ENCODE measurements around the gene KLHL5.
A peak's percentile ranks its signal among the peaks of the same experiment; 100 is the strongest.

The KLHL5 gene

DNA sequence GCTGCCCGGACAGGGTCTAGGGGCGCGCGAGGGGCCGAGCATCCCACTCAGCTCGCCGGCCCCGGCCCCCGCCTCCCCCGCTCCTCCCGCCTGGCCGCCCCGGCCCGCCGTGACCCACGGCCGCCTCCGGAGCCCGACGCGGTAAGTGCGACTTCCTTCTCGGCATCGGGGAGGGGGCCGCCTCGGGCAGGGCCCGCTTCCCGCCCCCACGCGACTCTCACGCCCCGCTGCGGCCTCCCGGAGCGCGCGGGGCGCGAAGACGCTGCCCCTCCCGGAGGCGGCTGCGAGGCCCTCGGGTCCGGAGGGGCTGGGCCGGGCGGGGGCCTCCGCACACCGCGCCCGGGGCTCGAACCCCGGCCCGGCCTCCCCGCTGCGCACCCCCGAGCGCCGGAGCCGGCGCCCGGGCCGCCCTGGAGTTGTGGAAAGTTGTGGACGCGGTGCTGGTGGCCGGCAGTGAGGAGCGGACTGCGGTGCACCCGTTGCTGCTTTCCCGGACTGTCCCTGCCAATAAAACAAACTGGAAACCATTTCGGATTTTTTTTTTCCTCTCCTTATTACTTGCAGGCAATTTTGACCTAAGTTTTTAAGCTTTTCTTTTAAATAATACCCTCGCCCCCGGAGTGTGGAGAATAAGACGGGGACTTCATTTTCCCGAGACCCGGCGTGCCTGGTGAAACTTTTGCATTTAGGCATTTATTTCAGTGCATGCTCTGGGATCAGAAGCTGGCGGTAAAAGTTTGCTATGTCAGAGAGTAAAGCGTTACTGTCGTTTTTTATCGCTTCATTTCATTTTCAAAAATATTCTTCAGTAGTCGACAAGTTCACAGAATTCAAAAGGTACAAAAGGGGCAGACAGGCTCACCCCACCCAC lies 16.8 kb upstream of the KLHL5 start:
- peak; percentile 58 for DNase-seq

DNA sequence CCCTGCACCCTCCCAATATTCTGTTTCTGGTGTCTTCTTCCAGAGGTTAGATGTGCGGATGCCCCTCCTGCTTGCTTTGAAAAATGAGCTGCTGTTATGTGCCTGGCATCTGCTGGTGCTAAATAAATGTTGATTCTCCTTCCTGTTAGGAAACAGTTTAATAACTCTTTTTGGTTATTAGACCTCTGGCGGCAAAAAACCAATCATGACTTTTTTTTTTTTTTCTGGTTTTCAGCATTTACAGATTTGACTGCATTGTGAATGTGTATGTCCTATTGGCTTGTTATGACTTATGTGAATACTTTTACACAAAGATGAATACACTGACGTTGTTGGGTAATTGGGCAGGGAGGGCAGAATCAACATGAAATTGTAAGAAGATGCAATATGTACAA lies 16.2 kb upstream of the KLHL5 start:
- peak; percentile 20 for DNase-seq

DNA sequence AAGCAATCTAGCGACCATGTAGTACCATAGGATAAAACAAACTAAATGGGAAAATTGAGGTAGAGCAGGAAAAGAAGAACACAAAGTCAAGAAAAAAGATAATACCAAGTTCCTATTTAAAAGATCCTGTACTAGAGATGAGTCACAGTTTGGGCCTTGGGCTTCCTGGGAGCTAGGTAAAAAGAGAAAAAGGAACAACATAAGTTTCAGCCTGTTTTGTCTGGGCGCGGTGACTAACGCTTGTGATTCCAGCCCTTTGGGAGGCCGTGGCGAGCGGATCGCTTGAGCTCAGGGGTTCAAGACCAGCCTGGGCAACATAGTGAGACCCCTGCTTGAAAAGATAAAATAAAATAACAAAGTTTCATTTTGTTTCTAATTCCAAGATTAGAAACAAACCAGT lies 15.8 kb upstream of the KLHL5 start:
- DNase-seq = peak; percentile 15

DNA sequence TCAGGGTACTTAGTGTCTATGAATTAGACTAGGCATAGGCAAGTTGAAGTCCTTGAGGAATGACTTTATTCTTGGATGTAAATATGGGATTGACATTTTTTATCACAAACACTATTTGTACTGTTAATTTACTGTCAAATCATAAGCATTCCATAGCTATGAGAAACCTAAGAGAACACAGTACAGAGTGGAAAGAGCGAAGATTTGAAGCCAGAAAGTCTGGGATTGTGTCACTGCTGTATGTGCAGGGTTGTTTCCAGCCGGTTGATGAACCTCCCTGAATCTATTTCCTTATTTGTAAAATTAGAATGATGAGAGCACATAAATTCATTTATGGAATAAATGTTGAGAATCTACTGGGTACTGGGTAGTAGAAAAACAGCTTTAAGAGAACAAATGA lies 14.4 kb upstream of the KLHL5 start:
- no peak for DNase-seq

DNA sequence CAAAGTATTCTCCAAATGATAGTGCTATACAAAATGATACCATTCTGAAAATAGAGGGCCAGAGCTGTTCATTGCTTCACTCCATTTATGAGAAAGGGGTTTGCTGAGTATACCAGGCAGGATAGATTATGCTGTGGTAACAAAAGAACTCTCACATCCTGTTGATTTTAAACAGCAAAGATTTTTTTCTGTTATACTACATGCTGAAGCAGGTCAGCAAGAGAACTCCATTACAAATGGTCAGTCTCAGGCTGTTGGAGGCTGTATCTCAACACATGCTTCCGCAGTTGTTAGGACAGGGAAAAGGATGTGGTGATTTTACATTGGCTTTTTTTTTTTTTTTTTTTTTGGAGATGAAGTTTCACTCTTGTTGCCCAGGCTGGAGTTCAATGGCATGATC lies 13.7 kb upstream of the KLHL5 start:
- DNase-seq = no peak

DNA sequence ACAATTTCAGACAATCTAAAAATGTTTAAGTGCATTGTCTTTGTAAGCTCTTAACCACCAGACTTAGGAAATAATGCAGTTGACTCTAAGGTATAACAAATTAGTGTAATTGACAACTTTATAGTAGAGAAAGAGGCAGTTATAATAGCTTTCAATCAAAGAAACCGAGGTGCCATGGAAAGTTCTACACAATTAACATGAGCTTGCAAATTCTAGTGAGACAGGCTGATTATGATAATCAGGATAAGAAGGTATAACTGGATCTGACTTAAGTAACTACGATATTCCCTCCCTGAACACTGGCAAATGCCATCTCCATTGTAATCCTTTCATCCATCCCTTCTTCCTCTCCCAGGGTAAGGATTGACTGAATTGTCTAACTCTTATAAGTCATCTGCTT lies 11.4 kb upstream of the KLHL5 start:
- no peak for DNase-seq

DNA sequence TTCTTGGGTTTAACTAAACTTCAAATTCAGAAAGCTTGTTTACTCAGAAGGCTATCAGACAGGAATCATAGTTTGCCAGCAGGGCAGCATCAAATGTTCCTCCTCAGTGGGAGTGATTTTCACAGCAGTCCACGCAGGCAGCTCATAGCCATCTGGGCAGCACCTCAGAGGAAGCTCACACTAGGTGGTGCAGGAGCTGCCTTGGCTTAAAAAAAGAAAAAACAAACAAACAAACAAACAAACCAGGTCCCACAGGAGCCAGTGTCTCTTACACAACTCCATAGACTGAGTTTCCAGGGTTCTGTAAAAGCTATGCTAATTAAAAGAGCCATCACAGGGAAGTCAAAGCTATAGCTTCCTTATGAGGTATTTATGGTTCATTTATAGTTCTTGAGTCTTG lies 10.5 kb upstream of the KLHL5 start:
- no peak for DNase-seq

DNA sequence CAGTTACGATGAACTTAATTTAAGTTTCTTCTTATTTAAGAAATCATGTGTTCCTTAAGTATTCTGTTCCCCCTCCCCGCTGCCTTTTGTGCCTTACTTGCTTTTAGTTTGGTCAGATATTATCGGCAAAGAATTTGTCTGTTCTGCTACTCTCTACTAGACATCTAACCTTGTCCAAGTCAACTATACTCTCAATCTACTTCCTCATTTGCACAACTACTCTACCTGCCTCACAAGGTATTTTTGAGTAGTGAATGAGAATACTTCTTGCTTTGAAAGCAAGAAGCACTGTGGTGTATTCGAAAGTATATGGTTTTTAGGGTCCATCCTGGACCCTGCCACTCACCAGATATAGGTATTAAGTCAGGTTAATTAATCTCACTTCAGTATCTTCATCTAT lies 8.0 kb upstream of the KLHL5 start:
- DNase-seq = no peak

DNA sequence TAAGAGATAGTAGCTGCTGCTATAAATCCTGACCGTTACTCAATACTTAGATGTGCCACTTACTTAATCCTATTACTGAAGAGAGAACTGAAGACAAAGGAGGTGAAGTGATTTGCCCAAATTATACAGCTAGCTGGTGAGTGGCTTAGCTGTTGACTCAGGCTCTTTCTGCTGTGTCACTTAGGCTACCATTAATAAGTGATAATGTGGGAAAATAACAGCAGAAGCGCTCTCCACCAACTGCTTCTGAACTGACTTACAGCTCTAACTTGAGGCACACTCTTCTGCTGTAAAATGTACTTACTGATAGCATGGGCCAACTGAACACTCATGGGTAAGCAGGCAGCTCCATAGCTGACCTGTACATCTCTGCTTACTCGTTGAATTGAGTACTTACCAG lies 7.5 kb upstream of the KLHL5 start:
- DNase-seq = no peak

DNA sequence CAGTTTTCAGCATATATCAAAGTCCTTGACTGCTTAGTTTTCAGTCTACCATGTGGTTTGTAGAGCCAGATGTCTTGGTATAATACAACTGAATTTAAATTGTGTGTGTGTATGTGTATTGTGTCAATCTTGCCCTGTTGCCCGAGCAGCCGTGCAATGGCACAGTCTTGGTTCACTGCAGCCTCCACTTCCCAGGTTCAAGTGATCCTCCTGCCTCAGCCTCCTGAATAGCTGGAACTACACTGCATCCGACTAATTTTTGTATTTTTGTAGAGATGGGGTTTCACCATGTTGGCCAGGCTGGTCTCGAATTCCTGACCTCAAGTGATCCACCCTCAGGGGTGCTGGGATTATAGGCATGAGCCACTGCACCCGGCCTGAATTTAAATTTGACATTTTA lies 6.0 kb upstream of the KLHL5 start:
- DNase-seq = no peak

DNA sequence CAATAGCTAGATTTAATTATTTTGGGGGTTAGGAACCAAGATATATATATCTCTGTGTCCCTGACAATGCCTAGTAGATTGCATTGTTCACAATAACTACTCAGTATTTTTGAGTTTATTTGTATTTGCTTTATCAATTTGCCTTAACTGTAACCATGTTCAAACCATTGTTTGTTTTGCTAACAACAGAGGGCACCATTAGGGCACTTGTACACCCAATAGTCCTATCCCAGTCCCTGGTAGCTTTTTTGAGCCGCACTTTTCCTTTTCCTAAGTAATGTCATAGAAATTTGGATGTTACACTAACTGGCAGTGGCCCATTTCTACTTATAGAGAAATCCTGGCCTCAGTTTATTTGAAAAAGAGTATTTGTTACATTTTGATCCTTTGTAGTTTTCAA lies 575 bp upstream of the KLHL5 start:
- no peak for DNase-seq

DNA sequence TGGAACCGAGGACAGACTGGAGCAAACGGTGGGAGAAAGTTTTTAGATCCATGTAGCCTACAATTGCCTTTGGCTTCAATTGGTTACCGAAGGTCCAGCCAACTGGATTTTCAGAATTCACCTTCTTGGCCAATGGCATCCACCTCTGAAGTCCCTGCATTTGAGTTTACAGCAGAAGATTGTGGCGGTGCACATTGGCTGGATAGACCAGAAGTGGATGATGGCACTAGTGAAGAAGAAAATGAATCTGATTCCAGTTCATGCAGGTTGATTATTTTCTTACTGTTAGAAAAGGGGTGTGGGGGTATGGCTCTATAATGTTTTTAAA lies 702 bp downstream of the KLHL5 start:
- no peak for DNase-seq

DNA sequence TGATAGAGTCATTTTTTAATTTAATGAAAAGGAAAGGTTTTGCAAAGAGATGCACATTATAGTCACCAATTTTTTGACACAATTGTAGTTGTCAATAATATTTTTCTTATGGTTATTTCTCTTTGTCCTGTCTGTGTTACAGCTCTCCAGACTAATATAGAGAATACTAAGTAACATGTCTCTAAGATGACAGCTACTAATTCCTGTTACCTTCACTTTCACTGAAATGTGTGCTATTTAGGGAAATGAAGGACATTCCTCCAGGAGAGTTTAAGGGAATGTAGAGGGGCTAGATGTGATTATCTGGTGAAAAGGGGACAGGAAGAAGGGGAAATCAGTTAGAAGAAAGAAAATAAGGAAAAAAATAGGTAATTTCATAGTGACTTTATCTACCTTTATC lies 1.4 kb downstream of the KLHL5 start:
- no peak for DNase-seq

DNA sequence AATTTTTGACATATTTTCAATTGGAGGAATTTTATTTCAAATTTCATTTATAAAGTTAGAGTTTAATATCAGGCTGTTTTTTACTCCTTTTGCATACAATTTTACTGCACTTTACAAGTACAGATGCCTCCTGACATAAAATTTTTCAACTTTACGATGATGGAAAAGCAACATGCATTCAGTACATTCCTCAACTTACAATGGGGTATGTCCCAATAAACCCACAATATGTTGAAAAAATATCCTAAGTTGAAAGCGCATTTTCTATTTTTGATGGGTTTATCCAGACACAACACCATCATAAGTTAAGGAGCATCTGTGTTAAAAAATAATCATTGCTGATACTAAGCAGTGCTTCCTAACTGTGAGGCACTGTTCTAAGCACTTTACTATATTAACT lies 4.3 kb downstream of the KLHL5 start:
- DNase-seq = no peak

DNA sequence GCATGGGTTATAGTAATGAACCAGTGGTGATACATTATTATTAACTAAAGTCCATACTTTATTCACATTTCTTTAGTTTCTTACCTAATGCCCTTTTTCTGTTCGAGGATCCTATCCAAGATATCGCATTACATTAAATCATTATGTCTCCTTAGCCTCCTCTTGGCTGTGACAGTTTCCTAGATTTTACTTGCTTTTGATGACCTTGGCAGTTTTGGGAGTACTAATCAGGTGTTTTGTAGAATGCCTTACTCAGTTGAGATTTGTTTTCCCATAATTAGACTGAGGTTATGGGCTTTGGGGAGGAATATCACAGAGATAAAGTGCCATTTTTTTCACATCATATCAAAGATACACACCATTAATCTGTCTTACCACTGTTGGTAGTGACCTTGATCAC lies 5.0 kb downstream of the KLHL5 start:
- no peak for DNase-seq

DNA sequence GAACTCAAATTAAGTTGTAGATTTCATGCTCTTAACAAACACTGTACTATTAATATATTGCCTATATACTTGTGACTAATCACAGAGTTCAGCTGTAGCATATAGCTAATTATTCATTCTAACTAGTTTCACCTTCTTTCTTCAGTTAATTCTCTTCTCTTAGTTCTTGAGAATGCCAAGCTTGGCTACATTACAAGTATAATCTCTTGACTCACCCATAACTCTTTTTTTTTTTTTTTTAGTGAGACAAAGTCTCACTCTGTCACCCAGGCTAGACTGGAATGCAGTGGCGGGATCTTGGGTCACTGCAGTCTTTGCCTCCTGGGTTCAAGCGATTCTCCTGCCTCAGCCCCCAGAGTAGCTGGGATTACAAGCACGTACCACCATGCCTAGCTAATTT lies 5.4 kb downstream of the KLHL5 start:
- DNase-seq = no peak

DNA sequence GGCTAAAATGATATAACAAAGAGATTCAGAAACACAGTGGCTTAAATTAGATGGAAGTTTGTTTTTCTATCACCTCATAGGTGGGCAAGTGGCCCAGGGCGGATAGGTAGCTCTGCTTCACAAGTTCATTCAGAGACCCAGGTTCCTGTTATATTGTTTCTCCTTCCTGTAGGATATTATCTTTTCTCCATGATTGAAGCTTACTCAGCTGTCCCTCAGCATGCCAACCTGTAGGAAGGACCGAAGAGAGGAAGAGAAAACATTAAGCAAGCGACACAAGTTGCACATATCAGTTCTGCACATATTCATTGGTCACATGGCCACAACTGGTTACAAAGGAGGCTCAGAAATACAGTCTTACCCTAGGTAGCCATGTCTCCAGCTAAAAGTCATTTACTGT lies 6.9 kb downstream of the KLHL5 start:
- DNase-seq = no peak

DNA sequence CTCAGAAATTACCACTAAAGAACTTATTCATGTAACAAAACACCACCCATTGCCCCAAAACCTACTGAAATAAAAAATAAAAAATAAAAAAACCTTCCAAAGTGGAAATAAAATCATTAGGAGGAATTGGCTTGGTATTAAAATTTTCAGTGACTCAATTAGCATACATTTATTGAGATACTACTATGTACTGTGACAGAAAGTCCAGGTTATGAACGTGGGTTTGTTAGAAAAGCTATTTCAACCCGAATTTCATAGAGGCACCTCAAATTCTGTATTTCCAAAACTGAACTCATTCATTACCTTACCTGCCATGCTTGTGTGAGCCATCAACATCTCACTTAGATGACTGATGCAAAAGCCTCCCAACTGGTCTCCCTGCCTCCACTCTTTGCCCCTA lies 16.8 kb downstream of the KLHL5 start:
- no peak for DNase-seq

DNA sequence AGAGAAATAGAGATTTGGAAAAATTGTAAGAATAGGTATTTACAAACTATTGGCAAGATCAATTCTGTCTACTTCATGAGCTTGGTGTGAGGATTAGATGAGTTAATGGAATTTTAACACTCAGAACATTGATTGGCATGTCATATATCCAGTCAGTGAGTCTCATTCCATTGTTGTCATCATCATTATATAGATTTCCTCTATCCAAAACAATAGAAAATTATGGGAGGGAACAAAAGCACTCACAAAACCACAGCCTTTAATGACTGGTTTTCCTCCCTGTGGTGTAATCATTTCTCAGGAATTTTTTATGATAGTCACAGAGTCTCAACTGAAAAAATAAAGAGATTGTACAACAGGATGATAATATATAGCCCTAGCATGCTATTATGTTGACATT lies 21.1 kb downstream of the KLHL5 start:
- no peak for DNase-seq

DNA sequence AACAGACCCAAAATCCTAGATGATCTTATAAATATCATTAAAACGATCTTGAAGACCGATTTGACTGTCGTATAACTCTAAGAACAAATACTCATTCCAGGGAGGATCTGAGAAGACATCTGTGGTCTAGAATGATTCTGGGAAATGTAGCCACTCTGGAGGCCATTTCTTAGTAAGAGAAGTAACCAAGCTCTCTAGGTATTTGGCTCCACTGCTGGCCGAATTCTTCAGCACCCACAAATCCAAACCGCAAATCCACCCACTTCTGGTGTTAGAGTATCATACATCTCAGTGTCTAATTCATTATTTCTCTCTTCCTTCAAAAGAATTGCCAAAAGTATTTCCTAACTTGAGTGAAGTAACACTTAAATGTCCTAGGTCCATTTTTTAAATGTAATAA lies 23.9 kb downstream of the KLHL5 start:
- no peak for DNase-seq

DNA sequence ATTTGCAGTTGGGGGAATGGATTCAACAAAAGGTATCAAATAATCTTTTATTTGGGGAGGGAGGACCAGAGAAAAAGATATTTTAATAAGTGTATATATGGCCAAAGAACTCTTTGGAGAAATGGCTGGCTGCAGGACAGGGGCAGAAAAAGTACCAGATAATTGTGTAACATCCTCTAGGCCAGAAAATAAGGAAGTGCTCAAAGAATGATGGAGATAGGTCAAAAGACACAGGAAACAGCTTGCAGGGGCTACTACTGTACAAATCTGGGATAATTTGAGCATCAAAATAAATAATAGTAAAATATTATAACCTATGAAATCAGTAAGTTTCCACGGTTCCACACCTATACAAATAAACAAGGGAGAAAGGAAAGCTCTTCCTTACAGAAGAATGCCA lies 34.8 kb downstream of the KLHL5 start:
- no peak for DNase-seq

DNA sequence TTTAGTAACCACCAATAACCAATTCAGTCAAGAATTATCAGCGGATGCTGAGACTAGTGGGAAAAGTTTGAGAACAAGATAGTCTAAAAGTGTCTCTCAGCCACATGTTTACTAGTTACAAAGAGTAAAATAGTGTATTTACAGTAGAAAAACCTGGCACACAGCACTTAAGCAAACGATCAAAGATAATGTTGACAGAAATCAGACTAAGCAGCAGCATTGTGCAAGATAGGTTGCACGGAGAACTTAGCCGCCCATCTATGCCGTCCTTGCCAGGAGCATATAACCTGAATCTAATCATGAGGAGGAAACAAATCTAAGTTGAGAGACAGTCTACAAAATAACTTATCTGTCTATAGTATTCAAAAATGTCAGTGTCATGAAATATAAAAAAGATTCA lies 35.3 kb downstream of the KLHL5 start:
- DNase-seq = no peak

DNA sequence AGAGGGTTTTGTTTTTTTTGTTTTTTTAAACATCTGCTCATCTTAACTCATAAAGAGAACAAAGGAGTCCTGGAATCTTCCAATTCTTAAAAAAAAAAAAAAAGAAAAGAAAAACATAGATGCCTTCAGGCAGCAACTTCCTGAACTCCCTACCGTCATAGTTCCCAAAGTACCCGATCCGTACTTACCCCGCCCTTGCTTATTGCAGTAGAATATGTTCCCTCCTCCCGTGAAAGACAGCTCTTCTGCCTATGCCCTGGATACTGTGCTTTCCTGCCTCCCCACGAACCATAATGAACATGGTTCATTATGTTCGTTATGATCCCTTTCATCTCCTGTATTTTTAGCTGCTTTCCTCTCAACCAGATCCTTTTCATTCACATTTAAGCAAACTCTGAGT lies 40.3 kb downstream of the KLHL5 start:
- DNase-seq = no peak

DNA sequence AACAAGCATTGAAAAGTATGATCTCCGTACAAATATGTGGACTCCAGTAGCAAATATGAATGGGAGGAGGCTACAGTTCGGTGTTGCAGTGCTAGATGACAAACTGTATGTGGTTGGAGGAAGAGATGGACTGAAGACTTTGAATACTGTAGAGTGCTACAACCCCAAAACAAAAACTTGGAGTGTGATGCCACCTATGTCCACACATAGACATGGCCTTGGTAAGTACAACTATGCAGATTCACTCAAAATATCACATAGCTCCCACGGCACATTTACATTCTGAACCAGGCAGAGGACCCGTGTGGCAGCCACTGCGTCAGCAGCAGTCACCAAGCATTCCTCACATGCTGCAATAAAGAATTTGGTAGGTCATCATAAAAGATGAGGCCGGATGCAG lies 41.3 kb downstream of the KLHL5 start:
- no peak for DNase-seq

DNA sequence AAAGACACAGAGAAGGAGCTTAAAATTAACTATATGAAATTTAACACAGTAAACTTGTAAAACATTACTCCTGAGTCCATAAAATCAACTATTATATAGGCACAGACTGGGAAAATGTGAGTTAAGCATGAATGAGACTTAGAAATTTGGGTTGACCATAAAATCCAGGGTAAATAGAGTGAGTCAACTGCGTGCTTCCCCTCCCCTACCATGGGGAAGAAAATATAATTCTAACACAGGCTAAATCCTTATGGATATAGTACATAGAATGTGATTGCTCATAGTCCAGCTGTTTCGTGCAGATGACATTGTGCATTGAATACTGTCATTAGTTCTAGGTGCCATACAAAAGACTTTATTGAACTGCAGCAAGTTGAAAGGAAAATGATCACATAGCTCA lies 42.2 kb downstream of the KLHL5 start:
- no peak for DNase-seq

DNA sequence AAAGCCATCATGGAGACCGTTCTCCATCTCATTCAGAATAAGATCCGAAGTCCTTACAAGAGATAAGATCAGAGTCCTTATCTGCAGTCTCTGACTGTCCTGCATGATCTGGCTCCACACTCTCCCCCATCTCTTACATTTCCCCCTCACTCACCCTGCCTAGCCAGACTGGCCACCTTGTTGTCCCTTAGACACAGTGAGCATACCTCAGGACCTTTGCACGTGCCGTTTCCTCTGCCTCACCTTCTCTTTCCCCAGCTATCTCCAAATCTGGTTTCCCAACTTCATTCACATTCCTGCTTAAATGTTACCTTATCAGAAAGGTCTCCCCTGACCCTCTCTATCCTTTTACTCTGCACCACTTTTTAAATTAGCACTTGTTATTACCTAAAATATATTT lies 44.0 kb downstream of the KLHL5 start:
- no peak for DNase-seq
